Kidney epithelial cell (primary cell): ENCODE results near the gene NFRKB. TPM values are rescaled to one million over a fixed set of nuclear protein-coding genes. Genes with fewer than 3 reads are reported as not detected.
"Not testable (repeated sequence)": the region's sequence is repeated elsewhere in the genome, so short reads cannot be mapped to it uniquely, and the experiment has no call there.

Source experiments
- DNase-seq: peaks from one replicate; pipeline ENCODE4 v3.0.0-alpha.2; 2010; ENCODE audit warnings: low read depth
- H3K27me3 ChIP-seq: 2 replicates; pipeline ENCODE4 v1.6.0; 2011; ENCODE audit warnings: low read length; ENCODE audit not compliant: control insufficient read depth, insufficient read depth
- H3K36me3 ChIP-seq: 2 replicates; pipeline ENCODE4 v1.5.1; 2011; ENCODE audit warnings: low read length; ENCODE audit not compliant: control insufficient read depth, insufficient read depth
- H3K4me3 ChIP-seq: 2 replicates; pipeline ENCODE4 v1.5.1; 2011; ENCODE audit warnings: low read depth, mild to moderate bottlenecking, control low read depth, low read length
- total RNA-seq: library from RNA; depleted of rRNA; stranded (reverse); fragments of >200 nt; gene quantifications from 2 replicates; pipeline ENCODE4 v1.2.3, GENCODE V29; 2015
- TF ChIP-seq, protein P1 (sequence below): IDR thresholded peaks from 2 replicates; pipeline ENCODE4 v1.5.1; 2011; ENCODE audit warnings: mild to moderate bottlenecking, moderate library complexity, low read length, control low read depth, inconsistent platforms; ENCODE audit not compliant: insufficient read depth, poor library complexity, severe bottlenecking

Gene NFRKB
- total RNA-seq, 1 donor from 2014 or later: 30.1 TPM

DNA sequence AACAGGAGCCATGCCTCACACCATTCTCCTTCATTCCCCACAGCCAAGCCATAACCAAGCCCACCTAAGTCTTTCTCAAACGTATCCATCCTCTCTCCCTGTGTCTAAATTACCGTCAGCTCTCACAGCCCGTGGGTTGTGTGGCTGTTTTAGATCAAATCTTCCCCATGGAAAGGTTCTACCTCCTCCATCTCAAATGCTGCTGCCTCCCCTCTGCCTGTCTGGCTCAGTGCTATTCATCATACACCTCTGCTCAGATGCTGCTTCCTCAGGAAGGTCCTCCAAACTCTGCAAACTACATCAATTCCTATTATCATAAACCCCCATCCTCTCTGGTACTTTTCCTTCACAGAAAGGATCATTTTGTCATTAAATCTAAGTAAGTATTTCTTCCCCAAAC, 15.1 kb downstream of the NFRKB start:
- TF ChIP-seq, protein P1, sequence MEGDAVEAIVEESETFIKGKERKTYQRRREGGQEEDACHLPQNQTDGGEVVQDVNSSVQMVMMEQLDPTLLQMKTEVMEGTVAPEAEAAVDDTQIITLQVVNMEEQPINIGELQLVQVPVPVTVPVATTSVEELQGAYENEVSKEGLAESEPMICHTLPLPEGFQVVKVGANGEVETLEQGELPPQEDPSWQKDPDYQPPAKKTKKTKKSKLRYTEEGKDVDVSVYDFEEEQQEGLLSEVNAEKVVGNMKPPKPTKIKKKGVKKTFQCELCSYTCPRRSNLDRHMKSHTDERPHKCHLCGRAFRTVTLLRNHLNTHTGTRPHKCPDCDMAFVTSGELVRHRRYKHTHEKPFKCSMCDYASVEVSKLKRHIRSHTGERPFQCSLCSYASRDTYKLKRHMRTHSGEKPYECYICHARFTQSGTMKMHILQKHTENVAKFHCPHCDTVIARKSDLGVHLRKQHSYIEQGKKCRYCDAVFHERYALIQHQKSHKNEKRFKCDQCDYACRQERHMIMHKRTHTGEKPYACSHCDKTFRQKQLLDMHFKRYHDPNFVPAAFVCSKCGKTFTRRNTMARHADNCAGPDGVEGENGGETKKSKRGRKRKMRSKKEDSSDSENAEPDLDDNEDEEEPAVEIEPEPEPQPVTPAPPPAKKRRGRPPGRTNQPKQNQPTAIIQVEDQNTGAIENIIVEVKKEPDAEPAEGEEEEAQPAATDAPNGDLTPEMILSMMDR: no peak
- peaks cover 7% of the 10 kb centered on the region for H3K36me3 ChIP-seq
- H3K4me3 ChIP-seq: no peak overlapping the region
- no peak for DNase-seq
- no peaks in the 10 kb centered on the region for H3K27me3 ChIP-seq

DNA sequence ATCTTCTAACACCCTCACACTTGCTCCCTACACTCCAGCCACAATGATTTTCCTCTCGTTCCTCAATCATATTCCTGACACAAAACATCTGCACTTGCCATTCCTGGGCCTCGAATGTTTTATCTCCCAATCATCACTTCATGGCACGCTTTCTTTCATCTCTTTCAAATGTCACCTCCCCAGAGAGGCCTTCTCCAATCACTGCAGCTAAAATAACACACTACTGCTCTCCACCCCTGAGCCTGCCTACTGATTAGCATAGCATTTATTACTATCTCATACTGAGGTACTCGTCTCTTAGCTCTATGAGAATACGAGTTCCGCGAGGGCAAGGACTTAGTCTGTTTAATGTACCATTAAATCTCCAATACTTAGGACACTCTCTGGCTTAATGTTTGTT, 23.5 kb downstream of the NFRKB start:
- TF ChIP-seq, protein P1: no peak
- no peak overlapping the region for H3K4me3 ChIP-seq
- no peaks in the 10 kb centered on the region for H3K27me3 ChIP-seq
- peaks cover 2% of the 10 kb centered on the region for H3K36me3 ChIP-seq
- no peak for DNase-seq

DNA sequence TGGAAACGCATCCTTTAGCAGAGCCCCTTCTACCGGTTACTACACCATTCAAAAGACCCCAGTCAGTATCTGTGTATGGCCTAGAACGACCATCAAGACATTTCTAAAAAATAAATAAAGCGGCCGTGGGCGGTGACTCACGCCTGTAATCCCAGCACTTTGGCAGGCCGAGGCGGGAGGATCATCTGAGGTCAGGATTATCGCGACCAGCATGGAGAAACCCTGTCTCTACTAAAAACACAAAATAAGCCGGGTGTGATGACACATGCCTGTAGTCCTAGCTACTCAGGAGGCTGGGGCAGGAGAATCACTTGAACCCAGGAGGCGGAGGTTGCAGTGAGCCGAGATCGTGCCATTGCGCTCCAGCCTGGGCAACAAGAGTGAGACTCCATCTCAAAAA, 26.8 kb downstream of the NFRKB start:
- H3K27me3 ChIP-seq, H3K4me3 ChIP-seq, H3K36me3 ChIP-seq, DNase-seq: not testable (repeated sequence)

DNA sequence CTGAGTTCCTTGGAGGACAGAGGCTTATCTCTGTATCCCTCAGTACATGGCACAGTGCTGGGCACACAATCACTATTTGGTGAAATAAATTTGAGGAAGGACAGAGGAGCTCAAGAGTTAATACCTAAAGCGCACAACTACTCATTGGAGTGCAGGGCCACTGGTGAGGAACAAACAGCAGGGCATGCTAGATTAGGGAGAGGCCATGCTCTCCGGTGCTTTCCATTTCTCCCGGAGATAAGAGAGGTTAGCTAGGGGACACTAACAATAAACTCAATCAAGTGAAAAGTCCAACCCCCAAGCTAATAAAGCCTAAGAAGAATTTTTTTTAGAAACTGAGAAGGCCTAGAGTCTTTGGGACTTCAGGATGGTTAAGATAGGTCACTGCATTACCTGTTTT, 29.1 kb downstream of the NFRKB start:
- Histone ChIP-seq H3K27me3 (no peaks in the 10 kb centered on the region), H3K36me3 (peaks cover 4% of the 10 kb centered on the region), H3K4me3 (no peak overlapping the region)
- DNase-seq: no peak
- TF ChIP-seq, protein P1: no peak

DNA sequence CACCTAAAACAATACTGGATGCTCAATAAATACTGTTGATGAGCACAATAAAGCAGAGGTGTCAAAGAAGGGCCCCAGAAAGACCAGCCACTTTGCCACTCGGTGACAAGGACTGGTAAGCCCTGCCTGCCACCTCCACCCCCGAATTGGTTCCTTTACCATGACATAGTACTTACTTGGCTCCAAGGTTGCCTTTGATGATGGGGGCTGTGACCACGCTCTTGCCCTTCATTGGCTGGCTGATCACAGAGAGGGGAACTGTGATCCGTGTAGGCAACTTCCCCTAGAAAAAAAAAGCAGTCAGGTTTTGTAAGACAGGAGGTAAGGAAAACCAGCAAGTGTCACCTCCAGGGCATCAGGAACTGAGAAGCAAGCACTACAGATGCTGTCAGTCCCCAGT, 29.7 kb downstream of the NFRKB start:
- TF ChIP-seq, protein P1: no peak
- no peaks in the 10 kb centered on the region for H3K27me3 ChIP-seq

DNA sequence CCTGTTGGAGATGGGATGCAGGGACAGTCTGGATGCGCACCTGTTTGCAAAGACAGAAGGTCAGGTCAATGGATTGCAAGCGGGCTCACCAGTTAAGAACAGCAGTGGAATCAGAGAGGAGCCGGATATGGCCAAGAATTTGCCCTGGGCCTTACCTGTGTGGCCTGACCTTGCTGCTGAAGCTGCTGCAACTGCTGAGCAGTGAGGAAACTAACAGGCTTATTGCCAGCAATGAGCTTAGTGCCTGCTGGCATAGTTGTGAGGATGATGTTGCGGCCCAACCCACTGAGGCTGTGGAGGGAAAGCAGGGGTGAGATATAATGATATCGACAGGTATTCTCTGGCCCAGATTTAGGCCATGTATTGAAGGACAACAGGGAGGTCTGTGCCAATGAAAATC, 30.6 kb downstream of the NFRKB start:
- H3K36me3 ChIP-seq: peaks cover 4% of the 10 kb centered on the region
- H3K27me3 ChIP-seq: no peaks in the 10 kb centered on the region
- TF ChIP-seq, protein P1: no peak

More for the DNA sequence above, 29.7 kb downstream of the NFRKB start:
- no peak for DNase-seq
- H3K36me3 ChIP-seq: peaks cover 4% of the 10 kb centered on the region
- no peak overlapping the region for H3K4me3 ChIP-seq

More for the DNA sequence above, 30.6 kb downstream of the NFRKB start:
- H3K4me3 ChIP-seq: no peak overlapping the region
- no peak for DNase-seq
